K562 (cell line): Measurements from ENCODE around the gene ZMYND8. TPM values are rescaled to one million over a fixed set of nuclear protein-coding genes. Genes with fewer than 3 reads are reported as not detected.

ENCODE experiments used
- ATAC-seq: fragments of 200-7000 bp; cut with Tn5 transposase; 3 replicates; pipeline ENCODE4 v1.9.1; 2020; ENCODE audit warnings: moderate library complexity
- BruUV-seq: library from RNA; stranded (reverse); fragments of 400-500 nt; replicated peaks from 2 replicates; lab custom pipeline; 2021; lab: Mats Ljungman, UMichigan
- CTCF ChIA-PET: fragments of 300-600 bp; formaldehyde crosslinking; extraction: SDS; loops from one replicate; lab custom pipeline; 2021; ENCODE audit warnings: low intra/inter-chr PET ratio; lab: Yijun Ruan, JAX
- POLR2A ChIA-PET: fragments of 300-600, 350-650 bp; sonication (Branson Sonifier 250); formaldehyde crosslinking; extraction: SDS; loops from one replicate; lab custom pipeline; 2021; ENCODE audit warnings: antibody characterized with exemption, inconsistent platforms; lab: Yijun Ruan, JAX
- DNase-seq, 4 experiments: peaks; one replicate each; pipeline versions ENCODE4 v3.0.0 to v3.0.0-alpha.2; 2011 to 2018; ENCODE audit warnings: low spot score in 3 of 4, mixed read lengths in 3 of 4; ENCODE audit errors: extremely low read depth in 1 of 4
- FAIRE-seq: peaks from 2 replicates; lab custom pipeline; 2011; peaks lifted over from hg19 to GRCh38; lab: Jason Lieb, UNC
- H2AFZ ChIP-seq: 2 replicates; pipeline ENCODE4 v1.6.0; 2011; ENCODE audit warnings: low read depth, low read length, control low read depth, inconsistent platforms
- H3K27ac ChIP-seq: fragments of 200-600 bp; 3 replicates; pipeline ENCODE4 v1.8.0; 2011; ENCODE audit warnings: low read depth, mild to moderate bottlenecking, control low read depth, inconsistent platforms, low read length, moderate library complexity, mixed read lengths; ENCODE audit errors: extremely low read depth
- H3K27me3 ChIP-seq, 2 experiments: fragments of 300-600 bp in 1 of 2; 2 replicates in 1 of 2; 3 replicates in 1 of 2; pipeline versions ENCODE4 v1.6.0 to v1.8.0; 2011; ENCODE audit warnings: inconsistent platforms in 2 of 2, low read length in 2 of 2, mild to moderate bottlenecking in 1 of 2, mixed read lengths in 1 of 2, moderate library complexity in 1 of 2; ENCODE audit not compliant: control insufficient read depth in 2 of 2, insufficient read depth in 2 of 2
- H3K36me3 ChIP-seq: fragments of 300-600 bp; 3 replicates; pipeline ENCODE4 v1.8.0; 2011; ENCODE audit warnings: mild to moderate bottlenecking, low read length, inconsistent platforms; ENCODE audit not compliant: control insufficient read depth, insufficient read depth
- H3K4me1 ChIP-seq, 2 experiments: fragments of 200-600 bp in 1 of 2; replicated peaks in 1 of 2; 2 replicates in 1 of 2; 3 replicates in 1 of 2; pipeline versions ENCODE4 v1.5.1 to v1.8.0; 2011; ENCODE audit warnings: inconsistent platforms in 2 of 2, low read length in 2 of 2, mild to moderate bottlenecking in 1 of 2, mixed read lengths in 1 of 2, moderate library complexity in 1 of 2; ENCODE audit not compliant: control insufficient read depth in 2 of 2, insufficient read depth in 2 of 2
- H3K4me2 ChIP-seq: 2 replicates; pipeline ENCODE4 v1.6.1; 2011; ENCODE audit warnings: low read length, control low read depth, inconsistent platforms, mixed read lengths; ENCODE audit not compliant: insufficient read depth
- H3K4me3 ChIP-seq: fragments of 200-600 bp; sonication (generic), shearing (Covaris generic); 2 replicates; pipeline ENCODE4 v1.5.1; 2016; ENCODE audit warnings: control low read depth, inconsistent platforms
- H3K79me2 ChIP-seq: fragments of 200-600 bp; 3 replicates; pipeline ENCODE4 v1.8.0; 2011; ENCODE audit warnings: low read length, inconsistent platforms; ENCODE audit not compliant: control insufficient read depth, insufficient read depth
- H3K9ac ChIP-seq, 2 experiments: 2 replicates each; pipeline versions ENCODE4 v1.6.0 to v1.6.1; 2011; ENCODE audit warnings: low read depth in 2 of 2, low read length in 2 of 2, control low read depth in 1 of 2, inconsistent platforms in 1 of 2, mild to moderate bottlenecking in 1 of 2, mixed read lengths in 1 of 2; ENCODE audit not compliant: insufficient read depth in 1 of 2
- H3K9me1 ChIP-seq: one replicate; pipeline ENCODE4 v1.6.0; 2011; ENCODE audit warnings: inconsistent platforms, mild to moderate bottlenecking, low read length, moderate library complexity; ENCODE audit not compliant: control insufficient read depth, insufficient read depth
- H3K9me3 ChIP-seq: replicated peaks from 2 replicates; pipeline ENCODE4 v1.5.1; 2011; ENCODE audit warnings: low read depth, low read length, inconsistent platforms; ENCODE audit not compliant: control insufficient read depth, insufficient read depth
- H4K20me1 ChIP-seq: replicated peaks from 2 replicates; pipeline ENCODE4 v1.6.1; 2011; ENCODE audit warnings: low read length, inconsistent platforms, mixed read lengths; ENCODE audit not compliant: control insufficient read depth, insufficient read depth
- ATF7 ChIP-seq: fragments of 450-650 bp; IDR thresholded peaks from 2 replicates; pipeline ENCODE4 v1.7.1; 2014; ENCODE audit warnings: mild to moderate bottlenecking, moderate library complexity
- CTCF ChIP-seq, 3 experiments: IDR thresholded peaks in 2 of 3; conservative IDR thresholded peaks in 1 of 3; 2 replicates each; pipeline ENCODE4 v1.5.1; 2011 to 2012; ENCODE audit warnings: low read length in 3 of 3, mild to moderate bottlenecking in 3 of 3, control low read depth in 2 of 3, improper control_type of control experiment in 1 of 3, inconsistent platforms in 1 of 3, low read depth in 1 of 3, mixed read lengths in 1 of 3, moderate library complexity in 1 of 3; ENCODE audit not compliant: insufficient read depth in 2 of 3
- FOS ChIP-seq: IDR thresholded peaks from 3 replicates; pipeline ENCODE4 v1.6.1; 2011; ENCODE audit not compliant: insufficient read length; ENCODE audit errors: extremely low read depth
- FOXP1 ChIP-seq: sonication (generic); formaldehyde crosslinking; IDR thresholded peaks from 2 replicates; pipeline ENCODE4 v1.8.0; 2022; ENCODE audit warnings: mild to moderate bottlenecking, missing genetic modification reagents
- HEY1 ChIP-seq: fragments of 250-450 bp; sonication (Bioruptor Pico); IDR thresholded peaks from 2 replicates; pipeline ENCODE4 v1.5.0; 2020; ENCODE audit warnings: mild to moderate bottlenecking, moderate library complexity, borderline replicate concordance
- IRF9 ChIP-seq: fragments of 450-650 bp; IDR thresholded peaks from 2 replicates; pipeline ENCODE4 v1.6.1; 2016; ENCODE audit warnings: missing biosample characterization, missing genetic modification characterization
- KDM2B ChIP-seq: fragments of 250-450 bp; sonication (Bioruptor Pico); IDR thresholded peaks from 2 replicates; pipeline ENCODE4 v1.8.0; 2021; ENCODE audit warnings: mild to moderate bottlenecking, moderate library complexity
- MAFG ChIP-seq: fragments of 450-650 bp; conservative IDR thresholded peaks from 2 replicates; pipeline ENCODE4 v1.6.1; 2016; ENCODE audit warnings: missing genetic modification characterization, missing compliant biosample characterization
- RBFOX2 ChIP-seq: fragments of 200-400 bp; formaldehyde crosslinking; IDR thresholded peaks from 2 replicates; pipeline ENCODE4 v1.6.1; 2017; ENCODE audit warnings: low read depth, mild to moderate bottlenecking, low read length, moderate library complexity
- ZBTB8A ChIP-seq: fragments of 450-650 bp; IDR thresholded peaks from 2 replicates; pipeline ENCODE4 v1.6.1; 2018; ENCODE audit warnings: mild to moderate bottlenecking, moderate library complexity; ENCODE audit not compliant: partially characterized antibody
- ZNF41 ChIP-seq: fragments of 250-450 bp; sonication (Bioruptor Pico); conservative IDR thresholded peaks from 2 replicates; pipeline ENCODE4 v1.4.0; 2020; ENCODE audit warnings: mild to moderate bottlenecking
- ZNF644 ChIP-seq: fragments of 200-800 bp; sonication (Bioruptor generic); IDR thresholded peaks from 2 replicates; pipeline ENCODE4 v1.6.1; 2016; ENCODE audit warnings: low read depth, missing genetic modification characterization, missing compliant biosample characterization
- ZNF740 ChIP-seq, 3 experiments: fragments of 200-800 bp in 1 of 3; sonication (Bioruptor generic) in 1 of 3; sonication (generic) in 1 of 3; formaldehyde crosslinking in 1 of 3; IDR thresholded peaks; 2 replicates each; pipeline versions ENCODE4 v1.6.1 to v1.8.0; 2016 to 2022; ENCODE audit warnings: mild to moderate bottlenecking in 2 of 3, missing compliant biosample characterization in 2 of 3, missing genetic modification characterization in 2 of 3, missing genetic modification reagents in 1 of 3
- ZNF75A ChIP-seq: fragments of 450-650 bp; formaldehyde crosslinking; IDR thresholded peaks from 2 replicates; pipeline ENCODE4 v1.4.0; 2020; ENCODE audit warnings: mild to moderate bottlenecking
- WGBS: fragments of 100-300 bp; shearing (Covaris generic); methylation state at CpG from one replicate; pipeline ENCODE4 v1.1.6; 2016; ENCODE audit warnings: low coverage, mixed read lengths; ENCODE audit not compliant: insufficient coverage; ENCODE audit errors: missing lambda C conversion rate; 5-methylcytosine and 5-hydroxymethylcytosine counted together
- in situ Hi-C: fragments of 300-500 bp; cut with MboI; formaldehyde crosslinking; loops from 4 replicates; pipeline ENCODE4 v1.15.0; 2018; ENCODE audit warnings: inconsistent platforms, mixed read lengths
- intact Hi-C: fragments of 100-400 bp; cut with micrococcal nuclease; formaldehyde crosslinking; loops from 2 replicates; pipeline ENCODE4 v1.14.2; 2022
- polyA plus RNA-seq, 8 experiments: library from polyadenylated mRNA; depleted of rRNA in 4 of 8; stranded (reverse) in 5 of 8; unstranded in 3 of 8; fragments of >200 nt; fragmentation: Nextera tagmentation in 2 of 8; fragmentation: Illumina TruSeq in 1 of 8; extraction: Ambion mirVana in 2 of 8; extraction: Trizol in 1 of 8; gene quantifications; 2 replicates each; pipeline versions ENCODE4 v1.2.1 to v1.2.3, GENCODE V29; 2011 to 2014; ENCODE audit warnings: inconsistent platforms in 1 of 8, missing spikeins in 1 of 8
- total RNA-seq, 7 experiments: library from RNA; depleted of rRNA in 6 of 7; stranded (reverse); fragments of >200 nt in 6 of 7; fragmentation: Illumina TruSeq in 2 of 7; extraction: Trizol in 2 of 7; gene quantifications; 2 replicates each; pipeline versions ENCODE4 v1.2.1 to v1.2.3, GENCODE V29; 2011 to 2021; ENCODE audit warnings: low replicate concordance in 1 of 7

The ZMYND8 gene
- total and polyA plus RNA-seq, 9 of the 15 experiments (the other 6 are each of a cell fraction or from before 2014, with no cell fraction given), result 31.8 to 148 (median 71.9) TPM

GRCh38 chr20:47352332-47353238, 3.9 kb downstream of the ZMYND8 start:
- no peak for DNase-seq
- CTCF ChIA-PET, result no interaction called here
- in situ Hi-C loops, result no loop called here
- peak; percentile 64 for TF ChIP-seq RBFOX2
- no peak for TF ChIP-seq MAFG (tag)
- 0 out of 2 replicates have a peak, but pooled peaks have one; percentile 18 for TF ChIP-seq IRF9
- peak; percentile 45; the same call in 1 of the 2 replicates for TF ChIP-seq ATF7
- TF ChIP-seq ZNF644, result no peak
- TF ChIP-seq CTCF (IDR thresholded peaks at IDR 0.05 in 2 of 3, conservative IDR thresholded peaks at IDR 0.05 in 1 of 3; ENCODE audit: insufficient read depth in 2 of 3, low read depth in 1 of 3, low read length in 3 of 3), result no peak
- TF ChIP-seq ZNF41 (CRISPR knock-in tag), result no peak
- no peak for TF ChIP-seq KDM2B
- TF ChIP-seq FOS, result no peak
- no peak for TF ChIP-seq ZNF75A (CRISPR knock-in tag)
- no peak for TF ChIP-seq FOXP1 (CRISPR knock-in tag)
- peak; percentile 34; the same call in 1 of the 2 replicates for TF ChIP-seq ZNF740 (CRISPR knock-in tag; IDR thresholded peaks at IDR 0.05)
- TF ChIP-seq ZNF740 (tag; IDR thresholded peaks at IDR 0.05), result no peak
- no peak for TF ChIP-seq HEY1 (CRISPR knock-in tag)
- no peak for TF ChIP-seq ZBTB8A

More at GRCh38 chr20:47352332-47353238, 3.9 kb downstream of the ZMYND8 start:
- H3K4me1 ChIP-seq, result peaks cover 22 to 36% of the 10 kb centered on the region in 2 experiments
- 2% methylated on average over 13 of the region's 13 CpGs for WGBS
- no peak overlapping the region for H2AFZ ChIP-seq
- H3K9me1 ChIP-seq, result no peaks in the 10 kb centered on the region
- H3K36me3 ChIP-seq, result peaks cover 79% of the 10 kb centered on the region
- intact Hi-C loops, result no loop called here
- FAIRE-seq (no peak), ATAC-seq (peak; percentile 12)
- H4K20me1 ChIP-seq, result 0 out of 2 replicates have a peak, but pooled peaks cover 4% of the 10 kb centered on the region
- H3K27me3 ChIP-seq, result no peaks in the 10 kb centered on the region
- H3K27ac ChIP-seq, result peak overlapping the region; percentile 97
- H3K4me3 ChIP-seq, result peak overlapping the region; percentile 65
- BruUV-seq, result no TSS peak
- POLR2A ChIA-PET, result interaction anchor here (0.6 to 4.3 kb wide), 14 partner anchors 7 to 262 kb away, joined by 3 to 56 read pairs (median 4); no protein-coding TSS in a partner anchor
- H3K4me2 ChIP-seq, result peak overlapping the region; percentile 87
- H3K9me3 ChIP-seq, result no peaks in the 10 kb centered on the region
- peaks cover 100% of the 10 kb centered on the region for H3K79me2 ChIP-seq
- H3K9ac ChIP-seq, result peak overlapping the region; percentile 91 to 92
